Stimulated activated CD8-positive, alpha-beta memory T cell treated with anti-CD3 and anti-CD28 coated beads, Interleukin-15, amount 100 ng/mL, for 24 hours (primary cell): Measurements from ENCODE around the gene CUEDC1.
"Not testable (repeated sequence)": the region's sequence is repeated elsewhere in the genome, so short reads cannot be mapped to it uniquely, and the experiment has no call there.

Source experiments
- DNase-seq: peaks from one replicate; pipeline ENCODE4 v3.0.0-alpha.2; 2020; ENCODE audit warnings: low read depth

The CUEDC1 gene

GRCh38 chr17:57938061-57938502, 17.1 kb downstream of the CUEDC1 start:
- DNase-seq, result no peak

- no peak for DNase-seq
Observed at GRCh38 chr17:57937492-57937891, 17.7 kb downstream of the CUEDC1 start.

GRCh38 chr17:57935833-57936807, 19.1 kb downstream of the CUEDC1 start:
- no peak for DNase-seq

- no peak for DNase-seq
Observed at GRCh38 chr17:57931488-57932137, 23.6 kb downstream of the CUEDC1 start.

GRCh38 chr17:57930239-57930638, 25.0 kb downstream of the CUEDC1 start:
- no peak for DNase-seq

GRCh38 chr17:57929386-57929785, 25.8 kb downstream of the CUEDC1 start:
- DNase-seq, result no peak

GRCh38 chr17:57928928-57929327, 26.3 kb downstream of the CUEDC1 start:
- DNase-seq, result no peak

GRCh38 chr17:57927048-57927723, 28.0 kb downstream of the CUEDC1 start:
- no peak for DNase-seq

GRCh38 chr17:57926723-57927047, 28.5 kb downstream of the CUEDC1 start:
- no peak for DNase-seq

- DNase-seq, result no peak
Observed at GRCh38 chr17:57925361-57925990, 29.7 kb downstream of the CUEDC1 start.

GRCh38 chr17:57924677-57925076, 30.5 kb downstream of the CUEDC1 start:
- no peak for DNase-seq

- no peak for DNase-seq
Observed at GRCh38 chr17:57923182-57923872, 31.9 kb downstream of the CUEDC1 start.

- not testable (repeated sequence) for DNase-seq
Observed at GRCh38 chr17:57922745-57923144, 32.5 kb downstream of the CUEDC1 start.

GRCh38 chr17:57920916-57921703, 34.1 kb downstream of the CUEDC1 start:
- DNase-seq, result no peak

- DNase-seq, result no peak
Observed at GRCh38 chr17:57919918-57920317, 35.3 kb downstream of the CUEDC1 start.

GRCh38 chr17:57918017-57918895, 37.0 kb downstream of the CUEDC1 start:
- DNase-seq, result no peak

GRCh38 chr17:57916925-57917858, 38.0 kb downstream of the CUEDC1 start:
- no peak for DNase-seq

- no peak for DNase-seq
Observed at GRCh38 chr17:57915985-57916757, 39.0 kb downstream of the CUEDC1 start.
